GM12878 (cell line): ENCODE measurements around the gene UCHL5. TPM values are rescaled to one million over a fixed set of nuclear protein-coding genes. Genes with fewer than 3 reads are reported as not detected.

ENCODE experiments used
- ATAC-seq: fragments of 200-7000 bp; cut with Tn5 transposase; 3 replicates; pipeline ENCODE4 v1.9.1; 2020; ENCODE audit warnings: mild to moderate bottlenecking, moderate library complexity
- BruUV-seq: library from RNA; stranded (reverse); fragments of 400-500 nt; replicated peaks from 2 replicates; lab custom pipeline; 2021; lab: Mats Ljungman, UMichigan
- CTCF ChIA-PET: fragments of 300-600 bp; sonication (Branson Sonifier 250); formaldehyde crosslinking; extraction: SDS; loops from one replicate; lab custom pipeline; 2021; ENCODE audit warnings: inconsistent platforms; lab: Yijun Ruan, JAX
- POLR2A ChIA-PET: fragments of 350-600 bp; formaldehyde crosslinking; extraction: SDS; loops from one replicate; lab custom pipeline; 2021; ENCODE audit warnings: inconsistent platforms; lab: Charles Lee
- RAD21 ChIA-PET: fragments of 300-600 bp; sonication (Branson Sonifier 250); formaldehyde crosslinking; loops from one replicate; lab custom pipeline; 2023; ENCODE audit warnings: antibody characterized with exemption; ENCODE audit not compliant: unreplicated experiment; lab: Charles Lee
- SMC1A ChIA-PET: fragments of 300-600 bp; sonication (Branson Sonifier 250); formaldehyde crosslinking; loops from one replicate; lab custom pipeline; 2023; ENCODE audit not compliant: unreplicated experiment, uncharacterized antibody; lab: Charles Lee
- DNase-seq: peaks from one replicate; pipeline ENCODE4 v3.0.0-alpha.2; 2011; ENCODE audit warnings: low read depth, low spot score
- FAIRE-seq: peaks from 3 replicates; lab custom pipeline; 2011; peaks lifted over from hg19 to GRCh38; lab: Jason Lieb, UNC
- H2AFZ ChIP-seq: 2 replicates; pipeline ENCODE4 v1.6.0; 2011; ENCODE audit warnings: low read depth, low read length, control low read depth; ENCODE audit not compliant: control insufficient read depth
- H3K27ac ChIP-seq: 2 replicates; pipeline ENCODE4 v1.5.1; 2011; ENCODE audit warnings: control low read depth; ENCODE audit not compliant: control insufficient read depth, insufficient read depth
- H3K27me3 ChIP-seq, 2 experiments: replicated peaks in 1 of 2; 2 replicates each; pipeline versions ENCODE4 v1.6.0 to v1.6.1; 2011; ENCODE audit warnings: low read length in 1 of 2; ENCODE audit not compliant: control insufficient read depth in 2 of 2, insufficient read depth in 2 of 2
- H3K36me3 ChIP-seq, 2 experiments: 2 replicates each; pipeline ENCODE4 v1.5.1; 2011; ENCODE audit warnings: low read length in 1 of 2; ENCODE audit not compliant: control insufficient read depth in 2 of 2, insufficient read depth in 2 of 2
- H3K4me1 ChIP-seq: 2 replicates; pipeline ENCODE4 v1.6.1; 2011; ENCODE audit warnings: mild to moderate bottlenecking, low read length, moderate library complexity, mixed read lengths; ENCODE audit not compliant: control insufficient read depth, insufficient read depth
- H3K4me2 ChIP-seq: 2 replicates; pipeline ENCODE4 v1.6.0; 2011; ENCODE audit warnings: control low read depth; ENCODE audit not compliant: control insufficient read depth, insufficient read depth
- H3K4me3 ChIP-seq: fragments of 200-600 bp; sonication (generic); 2 replicates; pipeline ENCODE4 v1.5.1; 2016
- H3K79me2 ChIP-seq: 2 replicates; pipeline ENCODE4 v1.6.0; 2011; ENCODE audit warnings: low read length; ENCODE audit not compliant: control insufficient read depth, insufficient read depth
- H3K9ac ChIP-seq: 2 replicates; pipeline ENCODE4 v1.8.0; 2011; ENCODE audit warnings: low read length, control low read depth, mixed read lengths; ENCODE audit not compliant: control insufficient read depth, insufficient read depth
- H3K9me3 ChIP-seq: replicated peaks from 3 replicates; pipeline ENCODE4 v1.5.1; 2011; ENCODE audit warnings: mild to moderate bottlenecking, low read length; ENCODE audit not compliant: control insufficient read depth, insufficient read depth
- H4K20me1 ChIP-seq: 2 replicates; pipeline ENCODE4 v1.6.0; 2011; ENCODE audit not compliant: control insufficient read depth, insufficient read depth
- ASH2L ChIP-seq: fragments of 300-600, 200-600 bp; sonication (generic); IDR thresholded peaks from 2 replicates; pipeline ENCODE4 v1.6.1; 2017; ENCODE audit warnings: low read depth, mild to moderate bottlenecking, borderline replicate concordance
- EGR1 ChIP-seq, 2 experiments: IDR thresholded peaks; 1 replicate in 1 of 2; 2 replicates in 1 of 2; pipeline ENCODE4 v1.6.1; 2011 to 2012; ENCODE audit warnings: low read depth in 2 of 2, low read length in 2 of 2, borderline replicate concordance in 1 of 2, mild to moderate bottlenecking in 1 of 2, moderate library complexity in 1 of 2
- HCFC1 ChIP-seq: fragments of 150-350 bp; IDR thresholded peaks from 2 replicates; pipeline ENCODE4 v1.6.1; 2014; ENCODE audit warnings: low read length
- IKZF1 ChIP-seq: fragments of 450-650 bp; conservative IDR thresholded peaks from 2 replicates; pipeline ENCODE4 v1.6.1; 2017; ENCODE audit warnings: antibody characterized with exemption, mild to moderate bottlenecking
- WGBS: methylation state at CpG from one replicate; pipeline ENCODE4 v1.1.6; 2016; ENCODE audit warnings: low lambda C conversion rate; ENCODE audit not compliant: insufficient replicate concordance, insufficient coverage; ENCODE audit errors: missing lambda C conversion rate; 5-methylcytosine and 5-hydroxymethylcytosine counted together
- in situ Hi-C: fragments of 300-500 bp; cut with MboI; formaldehyde crosslinking; loops from 9 replicates; pipeline ENCODE4 v1.14.3; 2018; ENCODE audit warnings: mixed read lengths
- intact Hi-C: fragments of 100-400 bp; cut with micrococcal nuclease; formaldehyde crosslinking; loops from one replicate; pipeline ENCODE4 v1.14.2; 2022; ENCODE audit not compliant: unreplicated experiment
- polyA plus RNA-seq, 11 experiments: library from polyadenylated mRNA; depleted of rRNA in 4 of 11; unstranded in 6 of 11; stranded (reverse) in 5 of 11; fragments of >200 nt; fragmentation: Nextera tagmentation in 4 of 11; fragmentation: Illumina TruSeq in 1 of 11; extraction: Ambion mirVana in 4 of 11; extraction: Trizol in 1 of 11; gene quantifications; 1 replicate in 1 of 11; 2 replicates in 10 of 11; pipeline versions ENCODE4 v1.2.1 to v1.2.3, GENCODE V29; 2011 to 2016; ENCODE audit warnings: inconsistent platforms in 2 of 11, missing spikeins in 2 of 11, low read depth in 1 of 11
- total RNA-seq, 4 experiments: library from RNA; depleted of rRNA in 3 of 4; stranded (reverse); fragments of >200 nt in 3 of 4; fragmentation: Illumina TruSeq in 1 of 4; extraction: Trizol in 1 of 4; gene quantifications; 2 replicates each; pipeline versions ENCODE4 v1.2.1 to v1.2.3, GENCODE V29; 2013 to 2021
- TF ChIP-seq, protein P1 (sequence below): IDR thresholded peaks from 2 replicates; pipeline ENCODE4 v1.6.1; 2012; ENCODE audit warnings: low read depth, low read length, improper control_type of control experiment
- TF ChIP-seq, protein P2 (sequence below): IDR thresholded peaks from 2 replicates; pipeline ENCODE4 v1.6.1; 2011; ENCODE audit warnings: mild to moderate bottlenecking, low read depth, low read length, moderate library complexity; ENCODE audit not compliant: insufficient replicate concordance
- TF ChIP-seq, protein P3 (sequence below): fragments of 450-650 bp; IDR thresholded peaks from 2 replicates; pipeline ENCODE4 v1.6.1; 2017; ENCODE audit warnings: borderline replicate concordance

The UCHL5 gene
- total and polyA plus RNA-seq, 10 of the 15 experiments (the other 5 are each of a cell fraction or from before 2014, with no cell fraction given), result 30.1 to 179 (median 60.1) TPM

- ChIA-PET SMC1A (no interaction called here), POLR2A (no interaction called here), RAD21 (no interaction called here), CTCF (interaction anchor here (0.8 to 6.1 kb wide), 3 partner anchors 9 to 537 kb away, joined by 4 to 42 read pairs (median 8); no protein-coding TSS in a partner anchor)
- H4K20me1 ChIP-seq, result no peaks in the 10 kb centered on the region
- FAIRE-seq, result no peak
- H3K27me3 ChIP-seq, result no peaks in the 10 kb centered on the region
- BruUV-seq, result no TSS peak
- TF ChIP-seq EGR1 (IDR thresholded peaks at IDR 0.05; ENCODE audit: borderline replicate concordance in 1 of 2, low read depth in 2 of 2, low read length in 2 of 2) (no peak), HCFC1 (no peak), ASH2L (no peak), IKZF1 (no peak)
- TF ChIP-seq, protein P1, sequence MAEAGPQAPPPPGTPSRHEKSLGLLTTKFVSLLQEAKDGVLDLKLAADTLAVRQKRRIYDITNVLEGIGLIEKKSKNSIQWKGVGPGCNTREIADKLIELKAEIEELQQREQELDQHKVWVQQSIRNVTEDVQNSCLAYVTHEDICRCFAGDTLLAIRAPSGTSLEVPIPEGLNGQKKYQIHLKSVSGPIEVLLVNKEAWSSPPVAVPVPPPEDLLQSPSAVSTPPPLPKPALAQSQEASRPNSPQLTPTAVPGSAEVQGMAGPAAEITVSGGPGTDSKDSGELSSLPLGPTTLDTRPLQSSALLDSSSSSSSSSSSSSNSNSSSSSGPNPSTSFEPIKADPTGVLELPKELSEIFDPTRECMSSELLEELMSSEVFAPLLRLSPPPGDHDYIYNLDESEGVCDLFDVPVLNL, result no peak
- TF ChIP-seq, protein P2, sequence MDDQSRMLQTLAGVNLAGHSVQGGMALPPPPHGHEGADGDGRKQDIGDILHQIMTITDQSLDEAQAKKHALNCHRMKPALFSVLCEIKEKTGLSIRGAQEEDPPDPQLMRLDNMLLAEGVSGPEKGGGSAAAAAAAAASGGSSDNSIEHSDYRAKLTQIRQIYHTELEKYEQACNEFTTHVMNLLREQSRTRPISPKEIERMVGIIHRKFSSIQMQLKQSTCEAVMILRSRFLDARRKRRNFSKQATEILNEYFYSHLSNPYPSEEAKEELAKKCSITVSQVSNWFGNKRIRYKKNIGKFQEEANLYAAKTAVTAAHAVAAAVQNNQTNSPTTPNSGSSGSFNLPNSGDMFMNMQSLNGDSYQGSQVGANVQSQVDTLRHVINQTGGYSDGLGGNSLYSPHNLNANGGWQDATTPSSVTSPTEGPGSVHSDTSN, result no peak
- TF ChIP-seq, protein P3, sequence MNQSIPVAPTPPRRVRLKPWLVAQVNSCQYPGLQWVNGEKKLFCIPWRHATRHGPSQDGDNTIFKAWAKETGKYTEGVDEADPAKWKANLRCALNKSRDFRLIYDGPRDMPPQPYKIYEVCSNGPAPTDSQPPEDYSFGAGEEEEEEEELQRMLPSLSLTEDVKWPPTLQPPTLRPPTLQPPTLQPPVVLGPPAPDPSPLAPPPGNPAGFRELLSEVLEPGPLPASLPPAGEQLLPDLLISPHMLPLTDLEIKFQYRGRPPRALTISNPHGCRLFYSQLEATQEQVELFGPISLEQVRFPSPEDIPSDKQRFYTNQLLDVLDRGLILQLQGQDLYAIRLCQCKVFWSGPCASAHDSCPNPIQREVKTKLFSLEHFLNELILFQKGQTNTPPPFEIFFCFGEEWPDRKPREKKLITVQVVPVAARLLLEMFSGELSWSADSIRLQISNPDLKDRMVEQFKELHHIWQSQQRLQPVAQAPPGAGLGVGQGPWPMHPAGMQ, result no peak
- ATAC-seq, result no peak
- no peak overlapping the region for H3K4me3 ChIP-seq
- no peaks in the 10 kb centered on the region for H3K9me3 ChIP-seq
- H3K4me2 ChIP-seq, result no peak overlapping the region
- no peak overlapping the region for H2AFZ ChIP-seq
- no peak overlapping the region for H3K9ac ChIP-seq
- no peaks in the 10 kb centered on the region for H3K79me2 ChIP-seq
- 97% methylated on average over 1 of the region's 1 CpG for WGBS
- H3K27ac ChIP-seq, result no peak overlapping the region
- intact Hi-C loops, result loop anchor here (10.0 kb wide), 1 partner anchor 397 kb away; no protein-coding TSS in a partner anchor
- DNase-seq, result no peak
- H3K36me3 ChIP-seq, result no peaks in the 10 kb centered on the region; a peak in 1 of 4 replicates
- in situ Hi-C loops, result no loop called here
- H3K4me1 ChIP-seq, result no peaks in the 10 kb centered on the region
These were observed 47.8 kb downstream of the UCHL5 start for GRCh38 chr1:193011406-193011805.
